Smooth muscle cell (in vitro differentiated cells): ENCODE measurements around the gene TMED6. TPM values are rescaled to one million over a fixed set of nuclear protein-coding genes. Genes with fewer than 3 reads are reported as not detected.

ENCODE experiments used
- DNase-seq: peaks from one replicate; lab custom pipeline; 2025; ENCODE audit not compliant: unreplicated experiment; lab: John Stamatoyannopoulos, UW
- H2AFZ ChIP-seq: fragments of 200-600 bp; sonication (generic); 2 replicates; pipeline ENCODE4 v1.6.0; 2016; ENCODE audit warnings: antibody characterized with exemption, low read depth, mild to moderate bottlenecking
- H3F3A ChIP-seq: fragments of 200-600 bp; sonication (generic); 2 replicates; pipeline ENCODE4 v1.6.0; 2017; ENCODE audit warnings: antibody characterized with exemption, low read depth
- H3K27ac ChIP-seq: fragments of 200-600 bp; sonication (generic); 2 replicates; pipeline ENCODE4 v1.5.1; 2016; ENCODE audit warnings: low read depth, mild to moderate bottlenecking
- H3K27me3 ChIP-seq: fragments of 200-600 bp; sonication (generic); 2 replicates; pipeline ENCODE4 v1.6.1; 2016; ENCODE audit warnings: low read depth, mild to moderate bottlenecking
- H3K36me3 ChIP-seq: fragments of 200-600 bp; sonication (generic); 2 replicates; pipeline ENCODE4 v1.5.1; 2016; ENCODE audit warnings: low read depth
- H3K4me1 ChIP-seq: fragments of 200-600 bp; sonication (generic); 2 replicates; pipeline ENCODE4 v1.5.1; 2016; ENCODE audit warnings: low read depth
- H3K4me2 ChIP-seq: fragments of 200-600 bp; sonication (generic); 2 replicates; pipeline ENCODE4 v1.6.0; 2016; ENCODE audit warnings: mild to moderate bottlenecking
- H3K4me3 ChIP-seq: fragments of 200-600 bp; sonication (generic); 2 replicates; pipeline ENCODE4 v1.5.1; 2016; ENCODE audit warnings: mild to moderate bottlenecking
- H3K79me2 ChIP-seq: fragments of 200-600 bp; sonication (generic); 2 replicates; pipeline ENCODE4 v1.6.0; 2016; ENCODE audit warnings: low read depth, mild to moderate bottlenecking
- H3K9ac ChIP-seq: fragments of 200-600 bp; sonication (generic); 2 replicates; pipeline ENCODE4 v1.6.0; 2016; ENCODE audit warnings: low read depth
- H3K9me3 ChIP-seq: fragments of 200-600 bp; sonication (generic); replicated peaks from 2 replicates; pipeline ENCODE4 v1.5.1; 2016; ENCODE audit warnings: low read depth
- H4K20me1 ChIP-seq: fragments of 200-600 bp; sonication (generic); 2 replicates; pipeline ENCODE4 v1.6.0; 2016; ENCODE audit warnings: low read depth
- WGBS: methylation state at CpG from one replicate; pipeline ENCODE4 v1.1.7; 2016; ENCODE audit warnings: low lambda C conversion rate; 5-methylcytosine and 5-hydroxymethylcytosine counted together
- polyA plus RNA-seq: library from polyadenylated mRNA; unstranded; fragments of >200 nt; fragmentation: Nextera tagmentation; extraction: Ambion mirVana; gene quantifications from 2 replicates; pipeline ENCODE4 v1.2.1, GENCODE V29; 2016
- total RNA-seq: library from RNA; depleted of rRNA; stranded (reverse); fragments of >200 nt; gene quantifications from 2 replicates; pipeline ENCODE4 v1.2.3, GENCODE V29; 2014
- TF ChIP-seq, protein P1 (sequence below): fragments of 200-600 bp; sonication (generic); IDR thresholded peaks from 2 replicates; pipeline ENCODE4 v1.5.1; 2017; ENCODE audit warnings: borderline replicate concordance, mild to moderate bottlenecking, antibody characterized with exemption; ENCODE audit not compliant: insufficient read depth, poor library complexity, severe bottlenecking

The TMED6 gene
- total and polyA plus RNA-seq, 2 experiments from 2014 or later: 0.23 to 0.27 TPM

GRCh38 chr16:69350536-69351133 is 951 bp downstream of the TMED6 start:
- DNase-seq: no peak
- H2AFZ ChIP-seq: no peak overlapping the region
- H3K4me1 ChIP-seq: no peaks in the 10 kb centered on the region
- H4K20me1 ChIP-seq: no peaks in the 10 kb centered on the region
- H3K9ac ChIP-seq: no peak overlapping the region
- no peaks in the 10 kb centered on the region for H3K79me2 ChIP-seq
- no peaks in the 10 kb centered on the region for H3K27me3 ChIP-seq
- TF ChIP-seq, protein P1, sequence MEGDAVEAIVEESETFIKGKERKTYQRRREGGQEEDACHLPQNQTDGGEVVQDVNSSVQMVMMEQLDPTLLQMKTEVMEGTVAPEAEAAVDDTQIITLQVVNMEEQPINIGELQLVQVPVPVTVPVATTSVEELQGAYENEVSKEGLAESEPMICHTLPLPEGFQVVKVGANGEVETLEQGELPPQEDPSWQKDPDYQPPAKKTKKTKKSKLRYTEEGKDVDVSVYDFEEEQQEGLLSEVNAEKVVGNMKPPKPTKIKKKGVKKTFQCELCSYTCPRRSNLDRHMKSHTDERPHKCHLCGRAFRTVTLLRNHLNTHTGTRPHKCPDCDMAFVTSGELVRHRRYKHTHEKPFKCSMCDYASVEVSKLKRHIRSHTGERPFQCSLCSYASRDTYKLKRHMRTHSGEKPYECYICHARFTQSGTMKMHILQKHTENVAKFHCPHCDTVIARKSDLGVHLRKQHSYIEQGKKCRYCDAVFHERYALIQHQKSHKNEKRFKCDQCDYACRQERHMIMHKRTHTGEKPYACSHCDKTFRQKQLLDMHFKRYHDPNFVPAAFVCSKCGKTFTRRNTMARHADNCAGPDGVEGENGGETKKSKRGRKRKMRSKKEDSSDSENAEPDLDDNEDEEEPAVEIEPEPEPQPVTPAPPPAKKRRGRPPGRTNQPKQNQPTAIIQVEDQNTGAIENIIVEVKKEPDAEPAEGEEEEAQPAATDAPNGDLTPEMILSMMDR: no peak
- H3F3A ChIP-seq: peaks cover 2% of the 10 kb centered on the region
- H3K4me3 ChIP-seq: no peak overlapping the region
- H3K4me2 ChIP-seq: no peak overlapping the region
- 93% methylated on average over 6 of the region's 6 CpGs for WGBS
- H3K27ac ChIP-seq: no peak overlapping the region
- H3K36me3 ChIP-seq: no peaks in the 10 kb centered on the region
- no peaks in the 10 kb centered on the region for H3K9me3 ChIP-seq

DNA sequence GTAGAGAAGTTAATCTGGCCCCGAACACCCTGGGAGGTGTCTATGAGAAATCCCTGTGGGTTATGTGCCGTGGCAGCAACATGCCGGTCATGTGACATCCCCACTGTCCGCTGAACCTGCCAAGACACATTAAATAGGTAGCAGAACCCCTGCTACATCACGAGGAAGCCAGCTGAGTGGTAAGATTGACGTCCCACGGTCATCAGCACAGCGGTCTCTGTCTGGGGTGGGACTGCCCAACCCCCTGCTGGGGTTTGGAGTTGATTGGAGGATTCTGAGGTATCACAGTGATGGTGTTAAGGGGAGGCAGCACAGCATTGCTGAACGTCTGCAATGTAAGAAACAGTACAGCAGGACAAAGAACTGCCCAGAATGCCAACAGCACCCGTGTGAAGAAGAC is 2.0 kb downstream of the TMED6 start:
- H3K36me3 ChIP-seq: no peaks in the 10 kb centered on the region
- no peak for DNase-seq

GRCh38 chr16:69348222-69348621 is 3.4 kb downstream of the TMED6 start:
- Histone ChIP-seq H3K9ac (no peak overlapping the region), H3K9me3 (no peaks in the 10 kb centered on the region), H2AFZ (no peak overlapping the region), H3K27me3 (no peaks in the 10 kb centered on the region), H3K36me3 (no peaks in the 10 kb centered on the region), H3F3A (peaks cover 3% of the 10 kb centered on the region), H3K4me3 (no peak overlapping the region), H3K79me2 (no peaks in the 10 kb centered on the region), H3K4me1 (no peaks in the 10 kb centered on the region), H3K4me2 (no peak overlapping the region), H3K27ac (no peak overlapping the region), H4K20me1 (no peaks in the 10 kb centered on the region)
- TF ChIP-seq, protein P1: no peak
- DNase-seq: no peak
- WGBS: 86% methylated on average over 2 of the region's 6 CpGs

More for the DNA sequence above, 2.0 kb downstream of the TMED6 start:
- Histone ChIP-seq H3F3A (peaks cover 3% of the 10 kb centered on the region), H3K9me3 (no peaks in the 10 kb centered on the region), H4K20me1 (no peaks in the 10 kb centered on the region), H3K4me2 (no peak overlapping the region), H3K79me2 (no peaks in the 10 kb centered on the region), H2AFZ (no peak overlapping the region), H3K4me1 (no peaks in the 10 kb centered on the region), H3K27me3 (no peaks in the 10 kb centered on the region), H3K9ac (no peak overlapping the region), H3K4me3 (no peak overlapping the region), H3K27ac (no peak overlapping the region)
- TF ChIP-seq, protein P1: no peak
- WGBS: 94% methylated on average over 10 of the region's 10 CpGs

DNA sequence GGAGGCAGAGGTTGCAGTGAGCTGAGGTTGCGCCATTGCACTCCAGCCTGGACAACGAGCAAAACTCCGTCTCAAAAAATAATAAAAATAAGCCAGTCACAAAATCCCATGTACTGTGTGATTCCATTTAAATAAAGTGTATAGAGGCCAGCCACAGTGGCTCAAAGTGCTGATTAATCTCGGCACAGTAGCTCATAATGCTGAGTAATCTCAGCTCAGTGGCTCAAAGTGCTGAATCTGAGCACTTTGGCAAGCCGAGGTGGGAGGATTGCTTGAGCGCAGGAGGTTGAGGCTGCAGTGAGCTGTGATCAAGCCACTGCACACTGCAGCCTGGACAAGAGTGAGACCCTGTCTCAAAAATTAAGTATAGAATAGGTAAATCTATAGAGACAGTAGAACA is 4.9 kb downstream of the TMED6 start:
- WGBS: 94% methylated on average over 6 of the region's 6 CpGs
- H3F3A ChIP-seq: peaks cover 3% of the 10 kb centered on the region

More for the DNA sequence above, 4.9 kb downstream of the TMED6 start:
- TF ChIP-seq, protein P1: no peak
- Histone ChIP-seq H3K36me3 (no peaks in the 10 kb centered on the region), H3K9ac (no peak overlapping the region), H3K9me3 (no peaks in the 10 kb centered on the region), H3K4me3 (no peak overlapping the region), H4K20me1 (no peaks in the 10 kb centered on the region), H3K27me3 (no peaks in the 10 kb centered on the region), H3K79me2 (peaks cover 3% of the 10 kb centered on the region), H3K27ac (no peak overlapping the region), H3K4me1 (no peaks in the 10 kb centered on the region), H2AFZ (no peak overlapping the region), H3K4me2 (no peak overlapping the region)
- DNase-seq: no peak
